Kidney epithelial cell (primary cell): Measurements from ENCODE around the gene ALCAM. TPM values are rescaled to one million over a fixed set of nuclear protein-coding genes. Genes with fewer than 3 reads are reported as not detected.
A peak's percentile ranks its signal among the peaks of the same experiment; 100 is the strongest.

Source experiments
- DNase-seq: peaks from one replicate; pipeline ENCODE4 v3.0.0-alpha.2; 2010; ENCODE audit warnings: low read depth
- H3K27me3 ChIP-seq: 2 replicates; pipeline ENCODE4 v1.6.0; 2011; ENCODE audit warnings: low read length; ENCODE audit not compliant: control insufficient read depth, insufficient read depth
- H3K36me3 ChIP-seq: 2 replicates; pipeline ENCODE4 v1.5.1; 2011; ENCODE audit warnings: low read length; ENCODE audit not compliant: control insufficient read depth, insufficient read depth
- H3K4me3 ChIP-seq: 2 replicates; pipeline ENCODE4 v1.5.1; 2011; ENCODE audit warnings: low read depth, mild to moderate bottlenecking, control low read depth, low read length
- total RNA-seq: library from RNA; depleted of rRNA; stranded (reverse); fragments of >200 nt; gene quantifications from 2 replicates; pipeline ENCODE4 v1.2.3, GENCODE V29; 2015
- TF ChIP-seq, protein P1 (sequence below): IDR thresholded peaks from 2 replicates; pipeline ENCODE4 v1.5.1; 2011; ENCODE audit warnings: mild to moderate bottlenecking, moderate library complexity, low read length, control low read depth, inconsistent platforms; ENCODE audit not compliant: insufficient read depth, poor library complexity, severe bottlenecking

ALCAM gene
- total RNA-seq, 1 donor from 2014 or later = 82.3 TPM

DNA sequence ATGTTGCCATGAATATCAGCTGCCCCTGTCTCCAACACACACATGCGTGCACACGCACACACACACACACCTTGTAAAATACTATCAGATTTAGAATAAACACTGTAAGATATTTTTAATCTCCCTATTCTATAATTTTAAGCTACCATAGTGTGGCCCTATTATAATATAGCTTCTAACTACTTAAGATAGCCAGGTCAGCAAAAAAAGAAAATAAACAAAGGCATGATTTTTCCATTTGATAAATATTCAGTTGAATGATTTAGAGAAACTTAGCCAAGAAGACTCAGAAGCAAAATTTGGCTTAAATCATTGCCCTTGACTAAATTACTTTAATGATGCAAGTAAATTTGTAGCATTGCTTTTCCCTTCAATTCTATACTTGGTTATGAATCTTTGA lies 162.2 kb downstream of the ALCAM start:
- no peaks in the 10 kb centered on the region for H3K27me3 ChIP-seq
- no peaks in the 10 kb centered on the region for H3K36me3 ChIP-seq
- no peak overlapping the region for H3K4me3 ChIP-seq
- no peak for DNase-seq
- TF ChIP-seq, protein P1, sequence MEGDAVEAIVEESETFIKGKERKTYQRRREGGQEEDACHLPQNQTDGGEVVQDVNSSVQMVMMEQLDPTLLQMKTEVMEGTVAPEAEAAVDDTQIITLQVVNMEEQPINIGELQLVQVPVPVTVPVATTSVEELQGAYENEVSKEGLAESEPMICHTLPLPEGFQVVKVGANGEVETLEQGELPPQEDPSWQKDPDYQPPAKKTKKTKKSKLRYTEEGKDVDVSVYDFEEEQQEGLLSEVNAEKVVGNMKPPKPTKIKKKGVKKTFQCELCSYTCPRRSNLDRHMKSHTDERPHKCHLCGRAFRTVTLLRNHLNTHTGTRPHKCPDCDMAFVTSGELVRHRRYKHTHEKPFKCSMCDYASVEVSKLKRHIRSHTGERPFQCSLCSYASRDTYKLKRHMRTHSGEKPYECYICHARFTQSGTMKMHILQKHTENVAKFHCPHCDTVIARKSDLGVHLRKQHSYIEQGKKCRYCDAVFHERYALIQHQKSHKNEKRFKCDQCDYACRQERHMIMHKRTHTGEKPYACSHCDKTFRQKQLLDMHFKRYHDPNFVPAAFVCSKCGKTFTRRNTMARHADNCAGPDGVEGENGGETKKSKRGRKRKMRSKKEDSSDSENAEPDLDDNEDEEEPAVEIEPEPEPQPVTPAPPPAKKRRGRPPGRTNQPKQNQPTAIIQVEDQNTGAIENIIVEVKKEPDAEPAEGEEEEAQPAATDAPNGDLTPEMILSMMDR = no peak

DNA sequence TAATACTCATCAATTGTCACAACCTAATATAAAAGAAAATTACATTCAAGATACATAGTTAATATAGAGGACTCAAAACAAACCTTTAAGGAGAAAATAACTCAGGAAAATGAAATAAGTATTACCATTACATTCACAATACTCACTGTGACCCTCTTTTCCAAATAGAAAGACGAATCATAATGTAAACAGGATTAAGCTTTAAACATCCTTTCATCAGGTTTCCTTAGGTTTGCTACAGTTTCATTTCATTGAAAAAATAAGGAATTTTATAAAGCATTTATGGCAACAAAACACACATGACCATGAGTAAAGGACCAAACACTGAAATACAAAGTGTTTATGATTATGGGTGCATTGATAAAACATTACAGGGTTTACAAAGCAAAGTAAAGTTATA lies 162.7 kb downstream of the ALCAM start:
- DNase-seq = no peak
- Histone ChIP-seq H3K36me3 (no peaks in the 10 kb centered on the region), H3K27me3 (no peaks in the 10 kb centered on the region), H3K4me3 (no peak overlapping the region)
- TF ChIP-seq, protein P1 = no peak

DNA sequence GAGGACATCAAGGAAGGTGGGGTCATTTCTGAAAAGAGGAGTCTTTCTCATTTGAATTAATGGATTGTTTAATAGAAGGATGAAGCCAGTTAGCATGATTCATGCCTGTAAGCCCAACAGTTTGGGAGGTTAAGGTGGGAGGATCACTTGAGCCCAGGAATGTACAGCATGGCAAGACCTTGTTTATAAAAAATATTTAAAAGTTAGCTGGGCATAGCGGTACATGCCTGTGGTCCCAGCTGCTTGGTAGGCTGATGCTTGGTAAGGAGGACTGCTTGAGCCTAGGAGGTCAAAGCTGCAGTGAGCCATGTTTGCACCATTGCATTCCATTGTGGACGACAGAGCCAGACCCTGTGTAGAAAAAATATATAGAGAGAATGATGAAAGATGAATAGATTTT lies 165.5 kb downstream of the ALCAM start:
- DNase-seq = peak; percentile 34
- Histone ChIP-seq H3K4me3 (no peak overlapping the region), H3K27me3 (no peaks in the 10 kb centered on the region), H3K36me3 (no peaks in the 10 kb centered on the region)
- TF ChIP-seq, protein P1 = no peak

DNA sequence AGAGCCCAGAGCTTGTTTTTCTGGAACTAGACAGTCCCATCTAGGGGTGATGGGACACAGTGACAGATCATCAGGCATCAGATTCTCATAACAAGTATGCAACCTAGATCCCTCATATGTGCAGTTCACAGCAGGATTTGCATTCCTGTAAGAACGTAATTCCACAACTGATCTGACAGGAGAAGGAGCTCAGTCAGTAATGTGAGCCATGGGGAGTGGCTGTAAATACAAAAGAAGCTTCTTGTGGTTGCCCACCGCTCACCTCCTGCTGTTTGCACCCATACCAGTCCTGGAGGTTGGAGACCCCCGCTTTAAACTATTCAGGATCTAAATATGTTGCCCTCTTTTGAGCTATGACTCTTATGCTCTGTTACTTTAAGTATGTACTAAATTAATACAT lies 167.3 kb downstream of the ALCAM start:
- no peaks in the 10 kb centered on the region for H3K36me3 ChIP-seq
- H3K27me3 ChIP-seq = no peaks in the 10 kb centered on the region
- DNase-seq = no peak
- no peak overlapping the region for H3K4me3 ChIP-seq
- TF ChIP-seq, protein P1 = no peak

DNA sequence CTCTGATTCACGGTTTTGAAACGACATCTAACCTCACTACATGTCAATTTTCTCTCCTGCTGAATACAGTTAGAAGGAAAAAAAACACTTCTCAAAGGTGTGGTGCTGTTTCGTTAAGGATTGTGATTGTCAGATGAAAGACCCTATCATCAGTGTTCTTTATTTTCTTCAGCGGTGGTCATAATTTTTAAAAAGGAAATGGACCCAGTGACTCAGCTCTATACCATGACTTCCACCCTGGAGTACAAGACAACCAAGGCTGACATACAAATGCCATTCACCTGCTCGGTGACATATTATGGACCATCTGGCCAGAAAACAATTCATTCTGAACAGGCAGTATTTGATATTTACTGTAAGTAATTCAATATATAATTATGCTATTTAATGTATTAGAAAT lies 167.8 kb downstream of the ALCAM start:
- no peaks in the 10 kb centered on the region for H3K27me3 ChIP-seq
- no peak for DNase-seq
- TF ChIP-seq, protein P1 = no peak
- H3K4me3 ChIP-seq = no peak overlapping the region
- no peaks in the 10 kb centered on the region for H3K36me3 ChIP-seq

DNA sequence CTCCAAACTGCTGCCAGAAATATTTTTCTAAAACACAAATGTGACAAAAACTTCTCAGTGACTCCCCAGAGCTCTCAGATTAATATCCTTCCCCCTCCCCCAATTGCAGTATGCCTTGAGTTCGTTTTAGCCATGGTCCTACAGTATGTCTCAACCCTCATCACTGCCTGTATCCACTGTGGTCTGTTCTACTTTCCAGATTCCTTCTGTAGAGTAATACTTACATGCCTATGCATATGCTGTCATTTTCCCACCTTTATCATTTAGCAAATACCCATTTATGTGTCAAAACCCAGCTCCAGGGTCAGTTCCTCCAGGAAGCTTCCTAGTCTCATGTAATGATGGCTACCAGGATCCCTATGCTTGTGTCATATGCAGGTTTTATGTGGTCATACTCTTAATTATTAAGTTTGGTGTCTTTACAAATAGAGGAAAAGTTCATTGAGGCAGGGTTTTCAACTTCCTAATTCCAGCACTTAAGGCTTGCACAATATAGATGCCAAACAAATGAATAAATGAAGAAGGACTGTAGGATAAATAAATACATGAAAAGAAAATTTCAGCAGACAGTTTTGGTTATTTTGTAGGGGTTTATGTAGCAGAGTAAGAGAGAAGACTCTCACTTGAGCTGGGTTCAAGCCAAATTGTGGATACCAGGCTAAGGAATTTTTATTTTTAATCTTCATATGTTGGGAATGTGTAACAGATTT lies 170.8 kb downstream of the ALCAM start:
- H3K36me3 ChIP-seq = peaks cover 1% of the 10 kb centered on the region
- TF ChIP-seq, protein P1 = no peak
- H3K4me3 ChIP-seq = no peak overlapping the region
- no peaks in the 10 kb centered on the region for H3K27me3 ChIP-seq
- DNase-seq = no peak
